Lower leg skin (tissue), 4 donors: Measurements from ENCODE around the gene NELFB. TPM values are rescaled to one million over a fixed set of nuclear protein-coding genes. Genes with fewer than 3 reads are reported as not detected.

Experiments
- DNase-seq, 2 donors: peaks; one replicate each; pipeline ENCODE4 v3.0.0-alpha.2; 2019; ENCODE audit warnings: low spot score in 2 of 2
- H3K4me3 ChIP-seq: fragments of 200-600 bp; sonication (generic); 2 replicates; pipeline ENCODE4 v1.5.1; 2017; ENCODE audit warnings: mild to moderate bottlenecking, low read depth; ENCODE audit not compliant: poor library complexity, severe bottlenecking
- POLR2A ChIP-seq, 2 donors: fragments of 450-650 bp; IDR thresholded peaks; one replicate each; pipeline ENCODE4 v1.6.1; 2016 to 2017; ENCODE audit warnings: antibody characterized with exemption in 2 of 2, mild to moderate bottlenecking in 1 of 2, moderate library complexity in 1 of 2
- WGBS, 2 donors: methylation state at CpG; one replicate each; pipeline ENCODE4 v1.1.5; 2018; 5-methylcytosine and 5-hydroxymethylcytosine counted together
- intact Hi-C: fragments of 100-400 bp; cut with DNase I; formaldehyde crosslinking; loops from one replicate; pipeline ENCODE4 v1.15.0; 2023; ENCODE audit warnings: low total_unique reads
- total RNA-seq, 4 donors: library from RNA; depleted of rRNA; stranded (reverse); fragments of >200 nt; gene quantifications; one replicate each; pipeline ENCODE4 v1.1.0, GENCODE V29; 2016
- TF ChIP-seq, protein P1 (sequence below), 3 donors: fragments of 450-650 bp; IDR thresholded peaks; one replicate each; pipeline ENCODE4 v1.5.1; 2016; ENCODE audit warnings: antibody characterized with exemption in 3 of 3, mild to moderate bottlenecking in 3 of 3, moderate library complexity in 2 of 3

Gene NELFB
- total RNA-seq, 4 donors from 2014 or later: 40.7 to 52.7 (median 49.9) TPM

DNA sequence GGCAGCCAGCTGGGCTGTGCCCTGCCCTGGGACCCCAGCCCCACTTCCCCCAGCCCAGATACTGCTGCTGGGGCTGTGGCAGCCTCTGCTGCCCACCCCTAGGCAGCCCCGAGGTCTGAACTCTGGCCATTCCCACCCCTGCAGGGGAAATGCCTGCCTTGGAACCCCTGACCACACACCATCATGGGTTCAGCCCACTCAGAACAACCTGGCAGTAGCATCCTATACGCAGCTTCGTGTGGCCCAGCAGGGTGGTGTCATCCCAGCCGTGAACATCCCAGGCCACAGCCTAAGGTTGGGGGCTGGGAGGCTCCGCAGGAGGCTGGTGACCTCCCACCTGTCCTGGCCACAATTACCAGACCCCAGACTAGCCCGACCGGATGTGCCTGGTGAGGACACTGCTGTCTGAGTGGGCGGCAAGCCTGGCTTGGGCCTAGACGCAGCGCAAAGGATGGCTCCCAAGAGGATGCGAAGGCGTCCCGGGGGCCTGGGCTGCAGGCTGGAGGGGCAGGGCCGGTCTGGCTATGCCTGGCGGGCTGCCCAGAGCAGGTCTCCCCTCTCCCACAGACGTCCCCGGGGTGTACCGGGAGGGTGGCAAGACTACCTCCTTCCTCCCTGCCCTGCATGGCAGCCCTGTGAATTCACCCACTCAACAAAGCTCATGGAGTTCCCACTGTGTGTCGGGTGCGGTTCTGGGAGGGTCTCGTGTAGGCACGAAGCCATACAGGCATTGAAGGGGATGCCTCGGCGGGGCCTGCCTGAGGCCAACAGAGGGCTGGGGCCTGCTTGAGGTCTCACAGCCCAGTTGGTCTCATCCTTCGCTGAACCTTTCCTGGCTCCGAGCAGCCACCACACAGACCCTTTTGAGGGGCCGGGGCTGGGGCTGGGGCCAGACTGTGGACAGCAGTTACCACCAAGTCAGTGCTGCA, 25.9 kb upstream of the NELFB start:
- WGBS, 2 donors: 61 to 62% methylated on average over 16 to 22 of the region's 27 CpGs
- no peak for DNase-seq

DNA sequence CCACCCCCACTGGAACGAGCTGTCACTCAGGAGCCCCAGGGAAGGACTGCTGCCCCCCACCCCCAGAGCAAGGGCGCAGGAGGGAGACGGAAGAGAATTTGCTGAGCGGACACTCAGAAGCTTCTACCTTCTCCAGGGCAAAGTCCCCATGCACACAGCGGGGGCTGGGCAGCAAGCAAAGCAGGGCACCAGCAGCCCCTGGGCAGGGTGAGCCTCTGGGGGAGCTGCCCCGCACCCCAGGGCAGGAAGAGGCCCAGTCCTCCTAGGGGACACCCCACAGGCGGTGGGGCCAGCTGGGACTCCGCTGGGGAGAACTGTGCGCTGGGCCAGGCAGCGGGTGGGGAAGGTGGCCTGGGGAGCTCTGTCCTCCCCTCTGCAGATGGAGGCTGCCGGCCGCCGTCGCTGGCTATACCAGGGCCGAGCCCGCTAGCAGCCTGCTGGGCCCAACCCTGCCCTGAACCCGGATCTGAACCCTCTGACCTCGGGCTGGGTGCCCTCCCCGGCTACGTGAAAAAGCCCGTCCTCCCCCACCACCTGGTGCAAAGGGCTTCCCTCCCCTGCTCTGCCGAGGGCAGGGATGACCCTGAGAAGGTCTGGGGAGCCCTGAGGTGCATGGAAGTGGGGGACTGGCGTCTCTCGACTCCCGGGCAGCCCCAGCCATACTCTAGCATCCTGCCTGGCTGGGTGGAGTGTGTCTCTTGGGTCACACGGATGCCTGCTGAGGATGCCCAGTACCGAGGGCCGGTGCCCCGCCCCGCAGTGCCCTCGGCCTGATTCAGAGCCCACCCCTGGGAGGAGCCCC, 25.0 kb upstream of the NELFB start:
- intact Hi-C loops: loop anchor here (2.0 to 5.0 kb wide), 2 partner anchors 55 to 113 kb away; no protein-coding TSS in a partner anchor
- no peak for DNase-seq
- 42 to 60% methylated on average over 6 to 20 of the region's 31 CpGs for WGBS, 2 donors
- TF ChIP-seq POLR2A (IDR thresholded peaks at IDR 0.05): no peak
- TF ChIP-seq, protein P1, sequence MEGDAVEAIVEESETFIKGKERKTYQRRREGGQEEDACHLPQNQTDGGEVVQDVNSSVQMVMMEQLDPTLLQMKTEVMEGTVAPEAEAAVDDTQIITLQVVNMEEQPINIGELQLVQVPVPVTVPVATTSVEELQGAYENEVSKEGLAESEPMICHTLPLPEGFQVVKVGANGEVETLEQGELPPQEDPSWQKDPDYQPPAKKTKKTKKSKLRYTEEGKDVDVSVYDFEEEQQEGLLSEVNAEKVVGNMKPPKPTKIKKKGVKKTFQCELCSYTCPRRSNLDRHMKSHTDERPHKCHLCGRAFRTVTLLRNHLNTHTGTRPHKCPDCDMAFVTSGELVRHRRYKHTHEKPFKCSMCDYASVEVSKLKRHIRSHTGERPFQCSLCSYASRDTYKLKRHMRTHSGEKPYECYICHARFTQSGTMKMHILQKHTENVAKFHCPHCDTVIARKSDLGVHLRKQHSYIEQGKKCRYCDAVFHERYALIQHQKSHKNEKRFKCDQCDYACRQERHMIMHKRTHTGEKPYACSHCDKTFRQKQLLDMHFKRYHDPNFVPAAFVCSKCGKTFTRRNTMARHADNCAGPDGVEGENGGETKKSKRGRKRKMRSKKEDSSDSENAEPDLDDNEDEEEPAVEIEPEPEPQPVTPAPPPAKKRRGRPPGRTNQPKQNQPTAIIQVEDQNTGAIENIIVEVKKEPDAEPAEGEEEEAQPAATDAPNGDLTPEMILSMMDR (IDR thresholded peaks at IDR 0.05): no peak
- H3K4me3 ChIP-seq: no peak overlapping the region

More for the DNA sequence above, 25.9 kb upstream of the NELFB start:
- no peak for TF ChIP-seq POLR2A (IDR thresholded peaks at IDR 0.05)
- TF ChIP-seq, protein P1 (IDR thresholded peaks at IDR 0.05): no peak
- intact Hi-C loops: loop anchor here (5.0 kb wide), 1 partner anchor 112 kb away; no protein-coding TSS in a partner anchor
- H3K4me3 ChIP-seq: no peak overlapping the region

DNA sequence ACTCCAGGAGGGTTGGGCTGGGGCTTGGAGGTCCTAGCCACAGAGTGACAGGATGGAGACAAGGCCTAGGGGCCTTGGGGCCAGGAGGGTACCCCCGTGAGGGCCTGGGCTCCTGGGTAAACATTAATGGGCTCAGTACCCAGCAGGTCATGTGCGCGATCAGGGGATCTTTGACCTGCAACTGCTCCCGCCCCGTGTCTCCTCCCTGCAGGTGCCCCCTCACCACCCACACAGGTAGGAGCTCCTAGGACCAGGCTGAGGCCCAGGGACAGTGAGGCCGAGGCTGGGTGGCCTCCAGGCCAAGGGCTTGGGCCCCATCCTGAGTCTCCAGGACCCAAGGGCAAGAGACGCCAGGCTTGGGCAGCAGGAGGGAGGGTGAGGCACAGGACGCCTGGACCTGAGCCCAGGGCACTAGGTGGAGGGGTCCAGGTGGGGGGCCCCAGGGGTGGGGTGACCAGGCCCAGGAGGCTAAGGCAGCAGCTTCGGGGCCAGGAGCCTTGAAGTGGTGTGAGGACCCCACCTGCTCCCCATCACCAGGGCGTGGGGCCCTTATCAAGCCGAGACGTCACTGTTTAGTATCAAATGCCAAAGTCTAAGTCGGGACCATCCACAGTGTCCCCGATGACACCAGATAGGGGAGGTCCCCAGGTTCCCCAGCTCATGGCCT, 24.3 kb upstream of the NELFB start, which contains the start of gene SLC34A3:
Gene SLC34A3 (plus strand): TSS at position 197 of the 667 bp plus-strand sequence. CDS start 802 bp downstream, outside the sequence.
- no peak for TF ChIP-seq POLR2A (IDR thresholded peaks at IDR 0.05)
- TF ChIP-seq, protein P1 (IDR thresholded peaks at IDR 0.05): no peak
- no peak for DNase-seq
- intact Hi-C loops: loop anchor here (2.0 kb wide), 1 partner anchor 56 kb away; no protein-coding TSS in a partner anchor
- 69 to 74% methylated on average over 7 to 11 of the region's 14 CpGs for WGBS, 2 donors
- H3K4me3 ChIP-seq: no peak within 1 kb of the TSS

DNA sequence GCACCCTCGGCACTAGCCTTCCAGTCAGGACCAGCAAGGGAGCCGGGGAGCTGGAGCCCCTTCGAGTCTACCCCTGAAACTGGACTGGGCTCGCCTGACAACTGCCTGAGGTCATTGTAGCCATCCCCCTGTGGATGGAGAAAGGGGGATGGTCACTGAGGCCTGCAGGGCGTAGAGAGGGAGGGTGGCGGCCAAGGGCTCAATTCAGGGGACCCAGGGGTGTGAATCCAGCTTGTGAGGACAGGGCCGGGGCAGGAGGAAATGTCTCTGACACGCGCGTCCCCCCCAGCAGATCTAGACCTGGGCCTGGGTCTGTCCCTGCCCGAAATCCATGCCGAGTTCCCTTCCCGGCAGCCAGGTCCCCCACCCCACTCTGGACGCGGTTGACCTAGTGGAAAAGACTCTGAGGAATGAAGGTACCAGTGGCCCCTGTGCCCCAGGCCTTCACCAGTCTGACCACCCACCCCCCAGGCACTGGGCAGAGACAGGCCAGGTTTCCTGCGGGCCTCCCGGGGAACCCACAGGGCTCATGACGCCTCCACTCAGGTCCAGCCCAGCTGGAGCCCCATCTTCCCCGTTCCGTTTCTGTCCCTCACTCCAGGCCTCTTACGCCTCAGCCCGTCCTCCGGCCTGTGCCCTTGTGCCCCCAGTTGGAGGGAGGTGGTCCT, 23.6 kb upstream of the NELFB start:
- intact Hi-C loops: loop anchor here (2.0 kb wide), 1 partner anchor 57 kb away; no protein-coding TSS in a partner anchor
- no peak for DNase-seq
- no peak for TF ChIP-seq POLR2A (IDR thresholded peaks at IDR 0.05)
- TF ChIP-seq, protein P1 (IDR thresholded peaks at IDR 0.05): no peak
- no peak overlapping the region for H3K4me3 ChIP-seq
- WGBS, 2 donors: 79 to 80% methylated on average over 20 to 23 of the region's 23 CpGs

DNA sequence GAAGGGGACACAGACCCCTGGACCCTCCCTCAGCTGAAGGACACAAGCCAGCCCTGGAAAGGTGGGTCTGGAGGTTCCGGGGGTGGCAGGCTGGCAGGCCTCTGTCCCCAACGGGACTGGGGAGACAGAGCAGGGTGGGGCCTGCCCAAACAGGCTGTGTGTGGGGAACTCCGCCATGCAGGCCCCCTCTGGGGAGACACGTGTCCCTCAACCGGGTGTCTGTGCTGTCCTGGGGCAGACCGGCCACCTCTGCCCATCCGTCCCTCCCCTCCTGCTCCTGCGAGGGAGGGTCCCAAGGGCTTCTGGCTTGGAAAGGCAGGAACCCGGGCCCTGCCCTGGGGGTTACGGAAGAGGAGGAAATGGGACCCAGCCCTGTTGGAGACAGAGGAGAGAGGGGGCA, 23.0 kb upstream of the NELFB start:
- no peak for DNase-seq
- intact Hi-C loops: no loop called here
- H3K4me3 ChIP-seq: no peak overlapping the region
- 55 to 62% methylated on average over 10 of the region's 10 CpGs for WGBS, 2 donors
- TF ChIP-seq POLR2A (IDR thresholded peaks at IDR 0.05): no peak
- TF ChIP-seq, protein P1 (IDR thresholded peaks at IDR 0.05): no peak
